IMR-90 (cell line): ENCODE data around the gene NTN4. TPM values are rescaled to one million over a fixed set of nuclear protein-coding genes. Genes with fewer than 3 reads are reported as not detected.

ENCODE experiments used
- ATAC-seq: fragments of 200-7000 bp; cut with Tn5 transposase; 2 replicates; pipeline ENCODE4 v1.9.1; 2020; ENCODE audit warnings: low read depth, mild to moderate bottlenecking, moderate library complexity
- BruUV-seq: library from RNA; stranded (reverse); fragments of 400-500 nt; replicated peaks from 2 replicates; lab custom pipeline; 2021; lab: Mats Ljungman, UMichigan
- CTCF ChIA-PET: fragments of 300-600 bp; formaldehyde crosslinking; extraction: SDS; loops from one replicate; lab custom pipeline; 2021; ENCODE audit warnings: antibody characterized with exemption; lab: Yijun Ruan, JAX
- POLR2A ChIA-PET: fragments of 300-600 bp; sonication (Branson Sonifier 250); formaldehyde crosslinking; loops from one replicate; lab custom pipeline; 2022; ENCODE audit warnings: antibody characterized with exemption; ENCODE audit not compliant: unreplicated experiment; lab: Charles Lee
- DNase-seq: peaks from one replicate; pipeline ENCODE4 v3.0.0; 2013
- H2AFZ ChIP-seq: replicated peaks from 2 replicates; pipeline ENCODE3; 2013; ENCODE audit warnings: low read length, mild to moderate bottlenecking; ENCODE audit not compliant: poor library complexity
- H2AK5ac ChIP-seq: 2 replicates; pipeline ENCODE4 v1.6.1; 2013; ENCODE audit warnings: low read depth, low read length, inconsistent platforms
- H2AK9ac ChIP-seq: replicated peaks from 2 replicates; pipeline ENCODE3; 2013; ENCODE audit warnings: mild to moderate bottlenecking, low read depth, low read length, moderate library complexity; ENCODE audit not compliant: poor library complexity
- H2BK120ac ChIP-seq: 2 replicates; pipeline ENCODE4 v1.6.1; 2013; ENCODE audit warnings: low read depth, low read length, inconsistent platforms
- H2BK15ac ChIP-seq: 3 replicates; pipeline ENCODE4 v1.6.1; 2013; ENCODE audit warnings: low read depth, low read length, inconsistent platforms
- H2BK20ac ChIP-seq: 2 replicates; pipeline ENCODE4 v1.6.1; 2013; ENCODE audit warnings: low read depth, mild to moderate bottlenecking, inconsistent platforms, low read length, moderate library complexity
- H2BK5ac ChIP-seq: 2 replicates; pipeline ENCODE4 v1.6.1; 2013; ENCODE audit warnings: mild to moderate bottlenecking, low read depth, low read length, inconsistent platforms; ENCODE audit not compliant: poor library complexity, severe bottlenecking
- H3K14ac ChIP-seq: replicated peaks from 2 replicates; pipeline ENCODE4 v1.6.1; 2013; ENCODE audit warnings: low read depth, low read length, inconsistent platforms
- H3K18ac ChIP-seq: 2 replicates; pipeline ENCODE4 v1.6.1; 2013; ENCODE audit warnings: low read depth, low read length, control low read depth
- H3K23ac ChIP-seq: 2 replicates; pipeline ENCODE4 v1.6.1; 2013; ENCODE audit warnings: low read depth, low read length, inconsistent platforms
- H3K27ac ChIP-seq: 2 replicates; pipeline ENCODE4 v1.5.1; 2013; ENCODE audit warnings: mild to moderate bottlenecking, control low read depth, low read length; ENCODE audit not compliant: insufficient read depth
- H3K27me3 ChIP-seq: 2 replicates; pipeline ENCODE4 v1.6.1; 2013; ENCODE audit warnings: low read length; ENCODE audit not compliant: control insufficient read depth, insufficient read depth
- H3K36me3 ChIP-seq: 2 replicates; pipeline ENCODE4 v1.6.1; 2013; ENCODE audit warnings: low read length, mixed read lengths; ENCODE audit not compliant: control insufficient read depth, insufficient read depth
- H3K4ac ChIP-seq: 2 replicates; pipeline ENCODE4 v1.6.1; 2013; ENCODE audit warnings: low read depth, low read length, inconsistent platforms
- H3K4me1 ChIP-seq: 2 replicates; pipeline ENCODE4 v1.6.1; 2013; ENCODE audit warnings: low read length, mixed read lengths; ENCODE audit not compliant: control insufficient read depth, insufficient read depth
- H3K4me2 ChIP-seq: 2 replicates; pipeline ENCODE4 v1.6.1; 2013; ENCODE audit warnings: low read depth, mild to moderate bottlenecking, control low read depth, low read length, moderate library complexity
- H3K4me3 ChIP-seq: 2 replicates; pipeline ENCODE4 v1.5.1; 2013; ENCODE audit warnings: low read depth, mild to moderate bottlenecking, control low read depth, low read length, moderate library complexity; ENCODE audit not compliant: insufficient read depth
- H3K56ac ChIP-seq: 2 replicates; pipeline ENCODE4 v1.6.1; 2013; ENCODE audit warnings: low read length, inconsistent platforms; ENCODE audit not compliant: insufficient read depth; ENCODE audit errors: extremely low read depth
- H3K79me1 ChIP-seq, 2 experiments: 2 replicates each; pipeline ENCODE4 v1.6.1; 2013; ENCODE audit warnings: low read length in 2 of 2, inconsistent platforms in 1 of 2, low read depth in 1 of 2
- H3K9ac ChIP-seq: 2 replicates; pipeline ENCODE4 v1.6.1; 2013; ENCODE audit warnings: low read depth, low read length, control low read depth
- H3K9me1 ChIP-seq: 2 replicates; pipeline ENCODE4 v1.6.1; 2013; ENCODE audit warnings: low read length, inconsistent platforms; ENCODE audit not compliant: insufficient read depth
- H3K9me3 ChIP-seq: 2 replicates; pipeline ENCODE4 v1.6.1; 2013; ENCODE audit warnings: low read length; ENCODE audit not compliant: control insufficient read depth, insufficient read depth
- H4K20me1 ChIP-seq: 2 replicates; pipeline ENCODE4 v1.6.1; 2013; ENCODE audit warnings: low read length, inconsistent platforms; ENCODE audit not compliant: insufficient read depth
- H4K5ac ChIP-seq: 2 replicates; pipeline ENCODE4 v1.6.1; 2013; ENCODE audit warnings: mild to moderate bottlenecking, low read depth, low read length, control low read depth
- H4K8ac ChIP-seq, 2 experiments: 2 replicates each; pipeline ENCODE4 v1.6.1; 2013; ENCODE audit warnings: low read depth in 2 of 2, low read length in 2 of 2, control low read depth in 1 of 2, inconsistent platforms in 1 of 2
- H4K91ac ChIP-seq: 2 replicates; pipeline ENCODE4 v1.6.1; 2013; ENCODE audit warnings: low read depth, low read length, inconsistent platforms; ENCODE audit not compliant: insufficient read depth
- BHLHE40 ChIP-seq: fragments of 150-350 bp; IDR thresholded peaks from 2 replicates; pipeline ENCODE4 v1.6.1; 2016; ENCODE audit warnings: mild to moderate bottlenecking, low read depth, low read length
- CEBPB ChIP-seq: IDR thresholded peaks from 2 replicates; pipeline ENCODE4 v1.6.1; 2012; ENCODE audit warnings: low read depth, low read length, improper control_type of control experiment
- CHD1 ChIP-seq: IDR thresholded peaks from 2 replicates; pipeline ENCODE4 v1.6.1; 2012; ENCODE audit warnings: low read depth, low read length, improper control_type of control experiment
- FOS ChIP-seq: fragments of 150-350 bp; IDR thresholded peaks from 2 replicates; pipeline ENCODE4 v1.6.1; 2016; ENCODE audit warnings: low read depth, low read length
- MAFK ChIP-seq: IDR thresholded peaks from 2 replicates; pipeline ENCODE4 v1.6.1; 2012; ENCODE audit warnings: low read depth, low read length, improper control_type of control experiment
- MAZ ChIP-seq: IDR thresholded peaks from 2 replicates; pipeline ENCODE4 v1.6.1; 2012; ENCODE audit warnings: low read depth, mild to moderate bottlenecking, low read length, improper control_type of control experiment, moderate library complexity, borderline replicate concordance
- MXI1 ChIP-seq: IDR thresholded peaks from 2 replicates; pipeline ENCODE4 v1.6.1; 2012; ENCODE audit warnings: low read depth, mild to moderate bottlenecking, low read length, moderate library complexity, borderline replicate concordance
- NFE2L2 ChIP-seq: fragments of 150-350 bp; IDR thresholded peaks from 2 replicates; pipeline ENCODE4 v1.6.1; 2016; ENCODE audit warnings: low read depth, mild to moderate bottlenecking, low read length
- POLR2A ChIP-seq: IDR thresholded peaks from 2 replicates; pipeline ENCODE4 v1.6.1; 2012; ENCODE audit warnings: mild to moderate bottlenecking, low read depth, low read length
- RAD21 ChIP-seq: IDR thresholded peaks from 2 replicates; pipeline ENCODE4 v1.6.1; 2012; ENCODE audit warnings: low read length, improper control_type of control experiment
- RCOR1 ChIP-seq: IDR thresholded peaks from 2 replicates; pipeline ENCODE4 v1.6.1; 2012; ENCODE audit warnings: mild to moderate bottlenecking, low read length, improper control_type of control experiment; ENCODE audit not compliant: insufficient replicate concordance
- RFX5 ChIP-seq: IDR thresholded peaks from 2 replicates; pipeline ENCODE4 v1.8.0; 2012; ENCODE audit warnings: low read depth, mild to moderate bottlenecking, low read length, moderate library complexity
- SMC3 ChIP-seq: fragments of 150-350 bp; IDR thresholded peaks from 2 replicates; pipeline ENCODE4 v1.6.1; 2016; ENCODE audit warnings: low read depth, mild to moderate bottlenecking, antibody characterized with exemption, low read length, moderate library complexity
- WGBS, 2 experiments: methylation state at CpG; one replicate each; pipeline versions ENCODE4 v1.1.5 to v1.1.7; 2013; ENCODE audit warnings: missing lambda C conversion rate in 2 of 2; ENCODE audit not compliant: insufficient read length in 1 of 2; ENCODE audit errors: extremely low coverage in 2 of 2; 5-methylcytosine and 5-hydroxymethylcytosine counted together
- dilution Hi-C: fragments of 300-500 bp; cut with HindIII; formaldehyde crosslinking; loops from one replicate; pipeline ENCODE4 v1.14.3; 2018; ENCODE audit warnings: low sequenced_read_pairs; ENCODE audit not compliant: unreplicated experiment
- in situ Hi-C: fragments of 300-500 bp; cut with MboI; formaldehyde crosslinking; loops from 3 replicates; pipeline ENCODE4 v1.14.3; 2019; ENCODE audit warnings: low sequenced_read_pairs, inconsistent platforms, mixed read lengths
- intact Hi-C: fragments of 100-400 bp; cut with micrococcal nuclease; formaldehyde crosslinking; loops from 2 replicates; pipeline ENCODE4 v1.10.0; 2022
- polyA plus RNA-seq, 3 experiments: library from polyadenylated mRNA; depleted of rRNA; stranded (reverse); fragments of >200 nt; gene quantifications; 2 replicates each; pipeline ENCODE4 v1.2.3, GENCODE V29; 2012; ENCODE audit warnings: low replicate concordance in 1 of 3
- total RNA-seq: library from RNA; depleted of rRNA; stranded (reverse); fragments of >200 nt; gene quantifications from 2 replicates; pipeline ENCODE4 v1.2.3, GENCODE V29; 2012
- TF ChIP-seq, protein P1 (sequence below): fragments of 150-350 bp; IDR thresholded peaks from 2 replicates; pipeline ENCODE4 v1.6.1; 2017; ENCODE audit warnings: mild to moderate bottlenecking, antibody characterized with exemption, low read length, low read depth
- TF ChIP-seq, protein P2 (sequence below): fragments of 150-350 bp; IDR thresholded peaks from 2 replicates; pipeline ENCODE4 v1.6.1; 2016; ENCODE audit warnings: low read depth, mild to moderate bottlenecking, low read length, moderate library complexity, borderline replicate concordance

The NTN4 gene
- total and polyA plus RNA-seq, 2 of the 4 experiments (the other 2 are of a cell fraction) = 54.6 to 56.6 TPM

DNA sequence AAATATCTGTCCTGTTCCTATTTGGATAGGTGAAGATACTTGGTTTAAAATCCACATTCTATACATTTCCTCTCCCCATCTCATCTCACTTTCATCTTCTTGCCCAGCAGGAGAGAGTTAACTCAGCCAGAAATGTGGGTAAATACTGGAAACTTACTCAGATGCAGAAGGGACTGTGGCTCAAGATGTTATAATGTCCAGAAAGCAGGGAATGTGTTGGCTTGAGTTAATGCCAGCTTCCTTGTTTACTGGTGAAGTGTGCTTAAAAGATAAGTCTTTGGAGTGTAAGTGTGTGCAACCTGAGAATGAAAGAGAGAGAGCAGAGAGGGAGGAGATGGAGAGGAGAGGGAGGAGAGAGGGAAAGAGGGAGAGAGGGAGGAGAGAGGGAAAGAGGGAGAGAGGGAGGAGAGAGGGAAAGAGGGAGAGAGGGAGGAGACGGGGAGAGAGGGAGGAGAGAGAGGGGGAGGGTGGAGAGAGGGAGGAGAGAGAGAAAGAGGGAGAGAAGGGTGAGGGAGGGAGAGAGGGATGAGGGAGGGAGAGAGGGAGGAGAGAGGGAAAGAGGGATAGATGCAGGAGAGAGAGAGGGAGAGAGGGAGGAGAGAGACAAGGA, 46.2 kb upstream of the NTN4 start:
- peak overlapping the region in 1 of 2 experiments; percentile 29; a peak in 1 of 4 replicates for H4K8ac ChIP-seq
- H3K27me3 ChIP-seq = peaks cover 3% of the 10 kb centered on the region; the same call in 1 of the 2 replicates
- ChIA-PET CTCF (no interaction called here), POLR2A (no interaction called here)
- peak; percentile 78 for ATAC-seq
- dilution Hi-C loops (no loop called here), in situ Hi-C loops (no loop called here), intact Hi-C loops (loop anchor here (10.0 kb wide), 1 partner anchor 1282 kb away; no protein-coding TSS in a partner anchor)
- H3K4me1 ChIP-seq = peaks cover 8% of the 10 kb centered on the region; the same call in 1 of the 2 replicates
- peaks cover 5% of the 10 kb centered on the region for H3K9me1 ChIP-seq
- H3K36me3 ChIP-seq = no peaks in the 10 kb centered on the region
- H2BK120ac ChIP-seq = peak overlapping the region; percentile 44; the same call in 1 of the 2 replicates
- H3K23ac ChIP-seq = no peak overlapping the region
- H2BK5ac ChIP-seq = no peak overlapping the region
- no peaks in the 10 kb centered on the region for H3K9me3 ChIP-seq
- no TSS peak for BruUV-seq
- no peak overlapping the region for H2AK9ac ChIP-seq
- H2BK15ac ChIP-seq = 0 out of 3 replicates have a peak overlapping the region, but pooled peaks have one; percentile 83
- peak overlapping the region; percentile 70 for H2AFZ ChIP-seq
- H3K9ac ChIP-seq = peak overlapping the region; percentile 19; the same call in 1 of the 2 replicates
- H4K5ac ChIP-seq = peak overlapping the region; percentile 64; the same call in 1 of the 2 replicates
- WGBS, 2 experiments = 0% methylated on average over 1 of the region's 1 CpG; no CpG with 5 or more reads in 1 of the 2 experiments
- H4K91ac ChIP-seq = no peak overlapping the region
- peak overlapping the region; percentile 51; the same call in 1 of the 2 replicates for H2AK5ac ChIP-seq
- H3K56ac ChIP-seq = no peak overlapping the region
- no peaks in the 10 kb centered on the region for H4K20me1 ChIP-seq
- no peak overlapping the region; the same call in 1 of the 2 replicates for H3K4me3 ChIP-seq
- H3K27ac ChIP-seq = peak overlapping the region; percentile 45; the same call in 1 of the 2 replicates
- peak overlapping the region; percentile 48 for H3K4ac ChIP-seq
- peak; percentile 69 for DNase-seq
- peak overlapping the region; percentile 54; the same call in 1 of the 2 replicates for H3K18ac ChIP-seq
- H2BK20ac ChIP-seq = peak overlapping the region; percentile 67; the same call in 1 of the 2 replicates
- no peaks in the 10 kb centered on the region for H3K79me1 ChIP-seq
- H3K4me2 ChIP-seq = peak overlapping the region; percentile 51
- H3K14ac ChIP-seq = peak overlapping the region; percentile 34; the same call in 1 of the 2 replicates
- TF ChIP-seq, protein P1, sequence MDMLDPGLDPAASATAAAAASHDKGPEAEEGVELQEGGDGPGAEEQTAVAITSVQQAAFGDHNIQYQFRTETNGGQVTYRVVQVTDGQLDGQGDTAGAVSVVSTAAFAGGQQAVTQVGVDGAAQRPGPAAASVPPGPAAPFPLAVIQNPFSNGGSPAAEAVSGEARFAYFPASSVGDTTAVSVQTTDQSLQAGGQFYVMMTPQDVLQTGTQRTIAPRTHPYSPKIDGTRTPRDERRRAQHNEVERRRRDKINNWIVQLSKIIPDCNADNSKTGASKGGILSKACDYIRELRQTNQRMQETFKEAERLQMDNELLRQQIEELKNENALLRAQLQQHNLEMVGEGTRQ = no peak
- TF ChIP-seq RFX5 = no peak
- no peak for TF ChIP-seq SMC3
- TF ChIP-seq NFE2L2 = no peak
- TF ChIP-seq, protein P2, sequence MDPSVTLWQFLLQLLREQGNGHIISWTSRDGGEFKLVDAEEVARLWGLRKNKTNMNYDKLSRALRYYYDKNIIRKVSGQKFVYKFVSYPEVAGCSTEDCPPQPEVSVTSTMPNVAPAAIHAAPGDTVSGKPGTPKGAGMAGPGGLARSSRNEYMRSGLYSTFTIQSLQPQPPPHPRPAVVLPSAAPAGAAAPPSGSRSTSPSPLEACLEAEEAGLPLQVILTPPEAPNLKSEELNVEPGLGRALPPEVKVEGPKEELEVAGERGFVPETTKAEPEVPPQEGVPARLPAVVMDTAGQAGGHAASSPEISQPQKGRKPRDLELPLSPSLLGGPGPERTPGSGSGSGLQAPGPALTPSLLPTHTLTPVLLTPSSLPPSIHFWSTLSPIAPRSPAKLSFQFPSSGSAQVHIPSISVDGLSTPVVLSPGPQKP = no peak
- no peak for TF ChIP-seq CEBPB
- TF ChIP-seq FOS = no peak
- TF ChIP-seq MAFK = no peak
- TF ChIP-seq BHLHE40 = no peak
- TF ChIP-seq MXI1 = no peak
- no peak for TF ChIP-seq POLR2A
- TF ChIP-seq CHD1 = no peak
- no peak for TF ChIP-seq MAZ
- TF ChIP-seq RCOR1 = no peak
- TF ChIP-seq RAD21 = no peak
